H1 (cell line): ENCODE data around the gene RNF149. TPM values are rescaled to one million over a fixed set of nuclear protein-coding genes. Genes with fewer than 3 reads are reported as not detected.

ENCODE experiments used
- CTCF ChIA-PET: fragments of 300-600 bp; sonication (Branson Sonifier 250); formaldehyde crosslinking; loops from one replicate; lab custom pipeline; 2021; ENCODE audit not compliant: partially characterized antibody; lab: Charles Lee
- POLR2A ChIA-PET: fragments of 300-600 bp; sonication (Branson Sonifier 250); formaldehyde crosslinking; loops from one replicate; lab custom pipeline; 2021; ENCODE audit warnings: inconsistent platforms; ENCODE audit not compliant: partially characterized antibody; lab: Charles Lee
- DNase-seq, 2 experiments: peaks; one replicate each; pipeline versions ENCODE4 v3.0.0 to v3.0.0-alpha.2; 2010 to 2022; ENCODE audit warnings: low spot score in 2 of 2, low read depth in 1 of 2, mixed read lengths in 1 of 2
- FAIRE-seq: peaks from 2 replicates; lab custom pipeline; 2011; peaks lifted over from hg19 to GRCh38; lab: Jason Lieb, UNC
- H2AFZ ChIP-seq: 2 replicates; pipeline ENCODE4 v1.8.1; 2012; ENCODE audit warnings: low read length, inconsistent platforms
- H2AK5ac ChIP-seq: 2 replicates; pipeline ENCODE4 v1.6.1; 2013; ENCODE audit warnings: low read depth, low read length
- H2BK120ac ChIP-seq: replicated peaks from 2 replicates; pipeline ENCODE3; 2013; ENCODE audit warnings: low read depth, low read length, inconsistent platforms
- H2BK12ac ChIP-seq: 2 replicates; pipeline ENCODE4 v1.6.1; 2013; ENCODE audit warnings: low read depth, low read length
- H2BK15ac ChIP-seq: 2 replicates; pipeline ENCODE4 v1.6.1; 2013; ENCODE audit warnings: low read length
- H2BK20ac ChIP-seq: 2 replicates; pipeline ENCODE4 v1.6.1; 2013; ENCODE audit warnings: low read length
- H2BK5ac ChIP-seq: 2 replicates; pipeline ENCODE4 v1.6.1; 2013; ENCODE audit warnings: low read depth, low read length
- H3K14ac ChIP-seq: 2 replicates; pipeline ENCODE4 v1.6.1; 2013; ENCODE audit warnings: inconsistent platforms; ENCODE audit not compliant: insufficient read length
- H3K18ac ChIP-seq: 2 replicates; pipeline ENCODE4 v1.6.1; 2013; ENCODE audit warnings: low read length; ENCODE audit errors: extremely low read depth
- H3K23ac ChIP-seq: 2 replicates; pipeline ENCODE4 v1.6.1; 2013; ENCODE audit warnings: inconsistent platforms; ENCODE audit not compliant: insufficient read length
- H3K23me2 ChIP-seq: 2 replicates; pipeline ENCODE4 v1.6.1; 2013; ENCODE audit warnings: low read depth, low read length
- H3K27ac ChIP-seq: 2 replicates; pipeline ENCODE4 v1.6.1; 2011; ENCODE audit warnings: low read depth, low read length, inconsistent platforms
- H3K27me3 ChIP-seq, 4 experiments: replicated peaks in 1 of 4; 1 replicate in 1 of 4; 2 replicates in 3 of 4; pipeline versions ENCODE4 v1.6.1 to v1.8.1; 2011 to 2013; ENCODE audit warnings: low read length in 3 of 4, mild to moderate bottlenecking in 3 of 4, inconsistent platforms in 2 of 4, mixed read lengths in 2 of 4, moderate library complexity in 1 of 4; ENCODE audit not compliant: control insufficient read depth in 3 of 4, insufficient read depth in 3 of 4; ENCODE audit errors: extremely low read depth in 1 of 4
- H3K36me3 ChIP-seq, 4 experiments: 2 replicates each; pipeline versions ENCODE4 v1.6.1 to v1.8.1; 2011 to 2013; ENCODE audit warnings: mild to moderate bottlenecking in 4 of 4, low read length in 3 of 4, moderate library complexity in 2 of 4, control low read depth in 1 of 4, inconsistent platforms in 1 of 4; ENCODE audit not compliant: insufficient read depth in 4 of 4, control insufficient read depth in 2 of 4
- H3K4ac ChIP-seq: replicated peaks from 2 replicates; pipeline ENCODE3; 2013; ENCODE audit warnings: low read length, low read depth, mixed read lengths, inconsistent platforms; ENCODE audit not compliant: insufficient read length
- H3K4me1 ChIP-seq, 4 experiments: replicated peaks in 1 of 4; 1 replicate in 1 of 4; 2 replicates in 3 of 4; pipeline versions ENCODE4 v1.6.1 to v1.8.1; 2011 to 2013; ENCODE audit warnings: low read length in 3 of 4, inconsistent platforms in 2 of 4, mixed read lengths in 1 of 4; ENCODE audit not compliant: insufficient read depth in 4 of 4, control insufficient read depth in 3 of 4
- H3K4me2 ChIP-seq, 2 experiments: 2 replicates each; pipeline versions ENCODE4 v1.6.1 to v1.8.1; 2011 to 2013; ENCODE audit warnings: low read depth in 2 of 2, low read length in 2 of 2, control low read depth in 1 of 2, inconsistent platforms in 1 of 2, mild to moderate bottlenecking in 1 of 2; ENCODE audit not compliant: insufficient read depth in 1 of 2
- H3K4me3 ChIP-seq, 4 experiments: fragments of 200-600, 300-600 bp in 1 of 4; sonication (generic), shearing (Covaris generic), sonication (Bioruptor Twin) in 1 of 4; 2 replicates each; pipeline versions ENCODE4 v1.5.1 to v1.8.1; 2011 to 2016; ENCODE audit warnings: low read length in 4 of 4, low read depth in 3 of 4, control low read depth in 2 of 4, inconsistent platforms in 2 of 4, mild to moderate bottlenecking in 2 of 4, mixed read lengths in 1 of 4, moderate library complexity in 1 of 4; ENCODE audit not compliant: insufficient read depth in 2 of 4; ENCODE audit errors: extremely low read depth in 1 of 4
- H3K56ac ChIP-seq: replicated peaks from 2 replicates; pipeline ENCODE3; 2013; ENCODE audit warnings: low read depth, mild to moderate bottlenecking, mixed read lengths, low read length, inconsistent platforms; ENCODE audit not compliant: insufficient read length
- H3K79me1 ChIP-seq: 2 replicates; pipeline ENCODE4 v1.6.1; 2013; ENCODE audit warnings: low read depth, low read length, control low read depth
- H3K79me2 ChIP-seq, 2 experiments: 2 replicates each; pipeline versions ENCODE4 v1.6.1 to v1.8.1; 2012 to 2013; ENCODE audit warnings: low read length in 2 of 2, mild to moderate bottlenecking in 2 of 2, inconsistent platforms in 1 of 2; ENCODE audit not compliant: insufficient read depth in 2 of 2, control insufficient read depth in 1 of 2
- H3K9ac ChIP-seq, 4 experiments: replicated peaks in 1 of 4; 1 replicate in 1 of 4; 2 replicates in 3 of 4; pipeline versions ENCODE4 v1.6.1 to v1.8.1; 2011 to 2013; ENCODE audit warnings: low read depth in 3 of 4, low read length in 3 of 4, control low read depth in 2 of 4, mild to moderate bottlenecking in 2 of 4, moderate library complexity in 2 of 4, inconsistent platforms in 1 of 4; ENCODE audit errors: extremely low read depth in 1 of 4
- H3K9me3 ChIP-seq, 2 experiments: 2 replicates each; pipeline versions ENCODE4 v1.6.1 to v1.8.1; 2012 to 2013; ENCODE audit warnings: mild to moderate bottlenecking in 2 of 2, moderate library complexity in 2 of 2, control low read depth in 1 of 2, inconsistent platforms in 1 of 2, low read depth in 1 of 2, low read length in 1 of 2, mixed read lengths in 1 of 2; ENCODE audit not compliant: insufficient read depth in 2 of 2
- H4K20me1 ChIP-seq, 2 experiments: replicated peaks in 1 of 2; 2 replicates each; pipeline versions ENCODE3 to v1.8.1; 2011 to 2013; ENCODE audit warnings: inconsistent platforms in 2 of 2, low read length in 2 of 2, mild to moderate bottlenecking in 1 of 2; ENCODE audit not compliant: insufficient read depth in 2 of 2, control insufficient read depth in 1 of 2
- H4K5ac ChIP-seq: 2 replicates; pipeline ENCODE4 v1.6.1; 2013; ENCODE audit warnings: low read length, low read depth, mixed read lengths, inconsistent platforms; ENCODE audit not compliant: insufficient read length
- H4K8ac ChIP-seq: 2 replicates; pipeline ENCODE4 v1.8.0; 2013; ENCODE audit warnings: mild to moderate bottlenecking, moderate library complexity, low read length, inconsistent platforms; ENCODE audit not compliant: insufficient read depth; ENCODE audit errors: extremely low read depth
- H4K91ac ChIP-seq: replicated peaks from 2 replicates; pipeline ENCODE3; 2013; ENCODE audit warnings: low read length, mixed read lengths, inconsistent platforms; ENCODE audit not compliant: insufficient read length
- TCF12 ChIP-seq: IDR thresholded peaks from 2 replicates; pipeline ENCODE4 v1.6.1; 2011; ENCODE audit warnings: low read depth, mild to moderate bottlenecking, low read length
- WGBS, 2 experiments: shearing (Covaris generic) in 1 of 2; methylation state at CpG; one replicate each; pipeline versions ENCODE4 v1.1.6 to v1.1.7; 2013 to 2015; ENCODE audit warnings: low lambda C conversion rate in 2 of 2, mixed read lengths in 2 of 2, inconsistent platforms in 1 of 2, low coverage in 1 of 2, missing lambda C conversion rate in 1 of 2; ENCODE audit not compliant: insufficient replicate concordance in 2 of 2, insufficient coverage in 1 of 2, insufficient read length in 1 of 2; ENCODE audit errors: extremely low coverage in 1 of 2, missing lambda C conversion rate in 1 of 2; 5-methylcytosine and 5-hydroxymethylcytosine counted together
- polyA plus RNA-seq, 7 experiments: library from polyadenylated mRNA; depleted of rRNA in 3 of 7; stranded (reverse) in 5 of 7; unstranded in 2 of 7; fragments of >200 nt in 5 of 7; fragments of 200-250 nt in 2 of 7; gene quantifications; 1 replicate in 5 of 7; 2 replicates in 1 of 7; 4 replicates in 1 of 7; pipeline versions ENCODE4 v1.2.1 to v1.2.3, GENCODE V29; 2011 to 2013; ENCODE audit warnings: missing spikeins in 2 of 7, mixed read lengths in 2 of 7
- total RNA-seq: library from RNA; stranded (reverse); fragmentation: NEBNext Ultra II Directional; extraction: Animal tissue kit (Norgen Biotek cat#: 25700); gene quantifications from 2 replicates; pipeline ENCODE4 v1.2.1, GENCODE V29; 2021

RNF149 gene
- total and polyA plus RNA-seq, 2 of the 8 experiments (the other 6 are each of a cell fraction or from before 2014, with no cell fraction given), result 16.6 to 28.2 TPM

- Histone ChIP-seq H4K8ac (no peak overlapping the region), H3K56ac (no peak overlapping the region), H3K4me2 (peak overlapping the region in 1 of 2 experiments; percentile 64; a peak in 1 of 4 replicates), H4K20me1 (no peaks in the 10 kb centered on the region), H2BK12ac (no peak overlapping the region), H3K23ac (no peak overlapping the region), H2AFZ (no peak overlapping the region), H2BK20ac (no peak overlapping the region), H4K5ac (no peak overlapping the region), H3K9ac (no peak overlapping the region), H3K27me3 (no peaks in the 10 kb centered on the region), H3K4me1 (peaks cover 10 to 27% (median 17%) of the 10 kb centered on the region in 4 experiments; a peak in 6 of 7 replicates), H3K4ac (no peak overlapping the region), H4K91ac (no peak overlapping the region), H3K14ac (no peak overlapping the region), H3K79me1 (no peaks in the 10 kb centered on the region), H3K23me2 (no peaks in the 10 kb centered on the region), H3K4me3 (no peak overlapping the region), H3K79me2 (no peaks in the 10 kb centered on the region), H2BK5ac (no peak overlapping the region), H2AK5ac (peak overlapping the region; percentile 71; the same call in 1 of the 2 replicates), H2BK120ac (no peak overlapping the region), H3K9me3 (peaks cover 0 to 9% of the 10 kb centered on the region in 2 experiments; a peak in 2 of 4 replicates), H3K27ac (no peak overlapping the region), H2BK15ac (no peak overlapping the region), H3K18ac (peak overlapping the region; percentile 51; the same call in 1 of the 2 replicates), H3K36me3 (no peaks in the 10 kb centered on the region)
- 96% methylated on average over 4 of the region's 4 CpGs; no CpG with 5 or more reads in 1 of the 2 experiments for WGBS, 2 experiments
- CTCF ChIA-PET, result interaction anchor here (1.0 to 4.7 kb wide), 5 partner anchors 13 to 88 kb away, joined by 3 to 19 read pairs (median 4); partner anchors contain the start of genes CNOT11 and CREG2
- DNase-seq (no peak), FAIRE-seq (no peak)
- POLR2A ChIA-PET, result interaction anchor here (1.0 to 1.8 kb wide), 3 partner anchors 9 to 327 kb away, joined by 3 to 5 read pairs (median 4); partner anchors contain the start of genes RNF149 and RPL31
- no peak for TF ChIP-seq TCF12
These were observed 20.5 kb upstream of the RNF149 start for GRCh38 chr2:101329026-101329425.
